SK-N-SH treated with all-trans-retinoic acid at 6 μM for 48 hours (cell line): ENCODE data around the gene DOC2A.

Experiments
- ATAC-seq: fragments of 200-7000 bp; cut with Tn5 transposase; 3 replicates; pipeline ENCODE4 v1.9.1; 2020; ENCODE audit warnings: mild to moderate bottlenecking, moderate library complexity
- ARNTL ChIP-seq: fragments of 450-650 bp; formaldehyde crosslinking; IDR thresholded peaks from 2 replicates; pipeline ENCODE4 v1.5.0; 2020; ENCODE audit warnings: low read depth, mild to moderate bottlenecking, moderate library complexity, borderline replicate concordance
- CREB5 ChIP-seq: fragments of 250-450 bp; sonication (Bioruptor Pico); IDR thresholded peaks from 2 replicates; pipeline ENCODE4 v1.5.1; 2020; ENCODE audit warnings: low read depth, mild to moderate bottlenecking, moderate library complexity
- CSDC2 ChIP-seq: fragments of 250-450 bp; sonication (Bioruptor Pico); IDR thresholded peaks from 2 replicates; pipeline ENCODE4 v1.5.0; 2020; ENCODE audit warnings: mild to moderate bottlenecking, moderate library complexity
- CSRNP3 ChIP-seq: fragments of 250-450 bp; sonication (Bioruptor Pico); IDR thresholded peaks from 2 replicates; pipeline ENCODE4 v1.5.1; 2021; ENCODE audit warnings: mild to moderate bottlenecking, moderate library complexity
- ESRRG ChIP-seq: fragments of 250-450 bp; sonication (Bioruptor Pico); IDR thresholded peaks from 2 replicates; pipeline ENCODE4 v1.6.1; 2021; ENCODE audit warnings: mild to moderate bottlenecking
- GLIS3 ChIP-seq: fragments of 250-450 bp; sonication (Bioruptor Pico); IDR thresholded peaks from 2 replicates; pipeline ENCODE4 v1.5.0; 2020; ENCODE audit warnings: mild to moderate bottlenecking, moderate library complexity
- OSR1 ChIP-seq: fragments of 250-450 bp; sonication (Bioruptor Pico); IDR thresholded peaks from 2 replicates; pipeline ENCODE4 v1.8.0; 2022; ENCODE audit warnings: moderate library complexity, mild to moderate bottlenecking, inconsistent platforms
- PATZ1 ChIP-seq: fragments of 250-450 bp; sonication (Bioruptor Pico); IDR thresholded peaks from 2 replicates; pipeline ENCODE4 v1.8.0; 2020; ENCODE audit warnings: mild to moderate bottlenecking, moderate library complexity, borderline replicate concordance
- PPARA ChIP-seq: fragments of 250-450 bp; sonication (Bioruptor Pico); IDR thresholded peaks from 2 replicates; pipeline ENCODE4 v1.5.0; 2020; ENCODE audit warnings: mild to moderate bottlenecking, borderline replicate concordance
- RARB ChIP-seq: fragments of 250-450 bp; sonication (Bioruptor Pico); IDR thresholded peaks from 2 replicates; pipeline ENCODE4 v1.8.0; 2021; ENCODE audit warnings: mild to moderate bottlenecking, moderate library complexity
- SNAI2 ChIP-seq: fragments of 250-450 bp; sonication (Bioruptor Pico); IDR thresholded peaks from 2 replicates; pipeline ENCODE4 v1.5.0; 2020; ENCODE audit warnings: mild to moderate bottlenecking, moderate library complexity
- TCF4 ChIP-seq: fragments of 250-450 bp; sonication (Bioruptor Pico); IDR thresholded peaks from 2 replicates; pipeline ENCODE4 v1.8.0; 2021; ENCODE audit warnings: mild to moderate bottlenecking, moderate library complexity, borderline replicate concordance
- TOX ChIP-seq: fragments of 250-450 bp; sonication (Bioruptor Pico); IDR thresholded peaks from 2 replicates; pipeline ENCODE4 v1.8.0; 2021; ENCODE audit warnings: mild to moderate bottlenecking, moderate library complexity, borderline replicate concordance
- ZC3H10 ChIP-seq: fragments of 250-450 bp; sonication (Bioruptor Pico); IDR thresholded peaks from 2 replicates; pipeline ENCODE4 v1.5.1; 2021; ENCODE audit warnings: mild to moderate bottlenecking, moderate library complexity
- ZFP3 ChIP-seq: fragments of 250-450 bp; sonication (Bioruptor Pico); IDR thresholded peaks from 2 replicates; pipeline ENCODE4 v1.5.0; 2020; ENCODE audit warnings: mild to moderate bottlenecking, moderate library complexity
- ZFP30 ChIP-seq: fragments of 450-650 bp; formaldehyde crosslinking; IDR thresholded peaks from 2 replicates; pipeline ENCODE4 v1.5.0; 2022; ENCODE audit warnings: mild to moderate bottlenecking, moderate library complexity
- ZNF565 ChIP-seq: fragments of 450-650 bp; formaldehyde crosslinking; conservative IDR thresholded peaks from 2 replicates; pipeline ENCODE4 v1.5.0; 2020; ENCODE audit warnings: low read depth, mild to moderate bottlenecking, moderate library complexity
- ZNF70 ChIP-seq: fragments of 450-650 bp; formaldehyde crosslinking; IDR thresholded peaks from 2 replicates; pipeline ENCODE4 v1.5.0; 2020; ENCODE audit warnings: mild to moderate bottlenecking, moderate library complexity
- ZNF8 ChIP-seq: fragments of 450-650 bp; formaldehyde crosslinking; IDR thresholded peaks from 2 replicates; pipeline ENCODE4 v1.5.0; 2020; ENCODE audit warnings: mild to moderate bottlenecking, moderate library complexity
- TF ChIP-seq, protein P1 (sequence below): fragments of 250-450 bp; sonication (Bioruptor Pico); IDR thresholded peaks from 2 replicates; pipeline ENCODE4 v1.5.0; 2020; ENCODE audit warnings: mild to moderate bottlenecking, moderate library complexity
- TF ChIP-seq, protein P2 (sequence below): fragments of 250-450 bp; sonication (Bioruptor Pico); IDR thresholded peaks from 2 replicates; pipeline ENCODE4 v1.8.0; 2021; ENCODE audit warnings: low read depth, mild to moderate bottlenecking, moderate library complexity, borderline replicate concordance

DOC2A gene

GRCh38 chr16:30051518-30051917 is 40.7 kb upstream of the DOC2A start (continued):
- TF ChIP-seq, protein P1, sequence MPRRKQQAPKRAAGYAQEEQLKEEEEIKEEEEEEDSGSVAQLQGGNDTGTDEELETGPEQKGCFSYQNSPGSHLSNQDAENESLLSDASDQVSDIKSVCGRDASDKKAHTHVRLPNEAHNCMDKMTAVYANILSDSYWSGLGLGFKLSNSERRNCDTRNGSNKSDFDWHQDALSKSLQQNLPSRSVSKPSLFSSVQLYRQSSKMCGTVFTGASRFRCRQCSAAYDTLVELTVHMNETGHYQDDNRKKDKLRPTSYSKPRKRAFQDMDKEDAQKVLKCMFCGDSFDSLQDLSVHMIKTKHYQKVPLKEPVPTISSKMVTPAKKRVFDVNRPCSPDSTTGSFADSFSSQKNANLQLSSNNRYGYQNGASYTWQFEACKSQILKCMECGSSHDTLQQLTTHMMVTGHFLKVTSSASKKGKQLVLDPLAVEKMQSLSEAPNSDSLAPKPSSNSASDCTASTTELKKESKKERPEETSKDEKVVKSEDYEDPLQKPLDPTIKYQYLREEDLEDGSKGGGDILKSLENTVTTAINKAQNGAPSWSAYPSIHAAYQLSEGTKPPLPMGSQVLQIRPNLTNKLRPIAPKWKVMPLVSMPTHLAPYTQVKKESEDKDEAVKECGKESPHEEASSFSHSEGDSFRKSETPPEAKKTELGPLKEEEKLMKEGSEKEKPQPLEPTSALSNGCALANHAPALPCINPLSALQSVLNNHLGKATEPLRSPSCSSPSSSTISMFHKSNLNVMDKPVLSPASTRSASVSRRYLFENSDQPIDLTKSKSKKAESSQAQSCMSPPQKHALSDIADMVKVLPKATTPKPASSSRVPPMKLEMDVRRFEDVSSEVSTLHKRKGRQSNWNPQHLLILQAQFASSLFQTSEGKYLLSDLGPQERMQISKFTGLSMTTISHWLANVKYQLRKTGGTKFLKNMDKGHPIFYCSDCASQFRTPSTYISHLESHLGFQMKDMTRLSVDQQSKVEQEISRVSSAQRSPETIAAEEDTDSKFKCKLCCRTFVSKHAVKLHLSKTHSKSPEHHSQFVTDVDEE (CRISPR knock-in tag), result no peak
- no peak for TF ChIP-seq ZFP3 (CRISPR knock-in tag)
- no peak for TF ChIP-seq TOX (CRISPR knock-in tag)
- no peak for TF ChIP-seq ZNF8 (CRISPR knock-in tag)
- TF ChIP-seq PPARA, result no peak
- no peak for TF ChIP-seq PATZ1 (CRISPR knock-in tag)
- no peak for TF ChIP-seq ZFP30 (CRISPR knock-in tag)
- no peak for TF ChIP-seq GLIS3 (CRISPR knock-in tag)
- no peak for TF ChIP-seq OSR1
- TF ChIP-seq TCF4 (CRISPR knock-in tag), result no peak

- TF ChIP-seq, protein P1 (CRISPR knock-in tag), result no peak
- TF ChIP-seq CREB5, result no peak
- no peak for TF ChIP-seq ESRRG
- TF ChIP-seq SNAI2 (CRISPR knock-in tag), result no peak
- TF ChIP-seq, protein P2, sequence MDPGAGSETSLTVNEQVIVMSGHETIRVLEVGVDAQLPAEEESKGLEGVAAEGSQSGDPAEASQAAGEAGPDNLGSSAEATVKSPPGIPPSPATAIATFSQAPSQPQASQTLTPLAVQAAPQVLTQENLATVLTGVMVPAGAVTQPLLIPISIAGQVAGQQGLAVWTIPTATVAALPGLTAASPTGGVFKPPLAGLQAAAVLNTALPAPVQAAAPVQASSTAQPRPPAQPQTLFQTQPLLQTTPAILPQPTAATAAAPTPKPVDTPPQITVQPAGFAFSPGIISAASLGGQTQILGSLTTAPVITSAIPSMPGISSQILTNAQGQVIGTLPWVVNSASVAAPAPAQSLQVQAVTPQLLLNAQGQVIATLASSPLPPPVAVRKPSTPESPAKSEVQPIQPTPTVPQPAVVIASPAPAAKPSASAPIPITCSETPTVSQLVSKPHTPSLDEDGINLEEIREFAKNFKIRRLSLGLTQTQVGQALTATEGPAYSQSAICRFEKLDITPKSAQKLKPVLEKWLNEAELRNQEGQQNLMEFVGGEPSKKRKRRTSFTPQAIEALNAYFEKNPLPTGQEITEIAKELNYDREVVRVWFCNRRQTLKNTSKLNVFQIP (CRISPR knock-in tag), result no peak
- no peak for TF ChIP-seq PPARA
- no peak for TF ChIP-seq TOX (CRISPR knock-in tag)
- no peak for TF ChIP-seq TCF4 (CRISPR knock-in tag)
- no peak for TF ChIP-seq ZNF565
- no peak for ATAC-seq
Observed at GRCh38 chr16:30049871-30050270, 39.0 kb upstream of the DOC2A start.

GRCh38 chr16:30046588-30046987 is 35.8 kb upstream of the DOC2A start:
- ATAC-seq, result no peak
- TF ChIP-seq, protein P2 (CRISPR knock-in tag), result no peak
- no peak for TF ChIP-seq ZC3H10 (CRISPR knock-in tag)
- TF ChIP-seq GLIS3 (CRISPR knock-in tag), result no peak
- TF ChIP-seq ZNF70, result no peak
- no peak for TF ChIP-seq PATZ1 (CRISPR knock-in tag)
- TF ChIP-seq CSDC2, result no peak
- no peak for TF ChIP-seq OSR1
- TF ChIP-seq CREB5, result no peak
- no peak for TF ChIP-seq CSRNP3 (CRISPR knock-in tag)
- TF ChIP-seq RARB, result no peak
- no peak for TF ChIP-seq ARNTL (CRISPR knock-in tag)
